Thoracic aorta (tissue), 2 donors: ENCODE data around the gene SPATA31E1. TPM values are rescaled to one million over a fixed set of nuclear protein-coding genes. Genes with fewer than 3 reads are reported as not detected.

Experiments used
- ATAC-seq: fragments of 150-250 bp; one replicate; pipeline ENCODE4 v1.8.0; 2017; ENCODE audit warnings: low read depth; ENCODE audit not compliant: insufficient number of reproducible peaks, low FRiP score
- DNase-seq: peaks from one replicate; pipeline ENCODE4 v3.0.0-alpha.2; 2020; ENCODE audit warnings: low spot score
- H3K27ac ChIP-seq, 2 donors: fragments of 200-600 bp; sonication (generic); 1 replicate in 1 of 2; 2 replicates in 1 of 2; pipeline ENCODE4 v1.5.1; 2016; ENCODE audit warnings: mild to moderate bottlenecking in 2 of 2, moderate library complexity in 2 of 2
- H3K27me3 ChIP-seq: fragments of 200-600 bp; sonication (generic); replicated peaks from 2 replicates; pipeline ENCODE4 v1.6.0; 2016; ENCODE audit warnings: mild to moderate bottlenecking; ENCODE audit not compliant: insufficient read depth
- H3K36me3 ChIP-seq: fragments of 200-600 bp; sonication (generic); one replicate; pipeline ENCODE4 v1.5.1; 2016
- H3K4me1 ChIP-seq, 2 donors: fragments of 200-600 bp; sonication (generic); 1 replicate in 1 of 2; 2 replicates in 1 of 2; pipeline versions ENCODE4 v1.5.1 to v1.6.0; 2016; ENCODE audit warnings: low read depth in 2 of 2, mild to moderate bottlenecking in 1 of 2; ENCODE audit not compliant: control insufficient read depth in 1 of 2
- H3K4me3 ChIP-seq: fragments of 200-600 bp; sonication (generic); 2 replicates; pipeline ENCODE4 v1.5.1; 2016; ENCODE audit warnings: mild to moderate bottlenecking
- H3K9me3 ChIP-seq: fragments of 200-600 bp; sonication (generic); 2 replicates; pipeline ENCODE4 v1.5.1; 2016
- CTCF ChIP-seq: fragments of 200-600 bp; sonication (generic); IDR thresholded peaks from one replicate; pipeline ENCODE4 v1.5.1; 2019; ENCODE audit warnings: antibody characterized with exemption
- total RNA-seq, 2 donors: library from RNA; depleted of rRNA; stranded (reverse); fragments of >200 nt; gene quantifications; one replicate each; pipeline versions ENCODE4 v1.1.0 to v1.2.3, GENCODE V29; 2016

The SPATA31E1 gene
- total RNA-seq, 2 donors from 2014 or later = not detected

GRCh38 chr9:87874304-87874623 is 8.4 kb upstream of the SPATA31E1 start:
- ATAC-seq (no peak), DNase-seq (no peak)
- Histone ChIP-seq H3K27ac (no peak overlapping the region), H3K9me3 (no peaks in the 10 kb centered on the region), H3K27me3 (no peaks in the 10 kb centered on the region), H3K4me3 (no peak overlapping the region), H3K36me3 (no peaks in the 10 kb centered on the region), H3K4me1 (no peaks in the 10 kb centered on the region)
- no peak for TF ChIP-seq CTCF

- no peak for DNase-seq
- H3K36me3 ChIP-seq = no peaks in the 10 kb centered on the region
- TF ChIP-seq CTCF = no peak
- no peaks in the 10 kb centered on the region for H3K9me3 ChIP-seq
- no peaks in the 10 kb centered on the region for H3K4me1 ChIP-seq
- ATAC-seq = no peak
- H3K27me3 ChIP-seq = no peaks in the 10 kb centered on the region
- no peak overlapping the region for H3K27ac ChIP-seq
- no peak overlapping the region for H3K4me3 ChIP-seq
Observed at GRCh38 chr9:87875060-87875459, 7.6 kb upstream of the SPATA31E1 start.

- no peak for ATAC-seq
- no peak overlapping the region for H3K27ac ChIP-seq
- no peak for TF ChIP-seq CTCF
- H3K36me3 ChIP-seq = no peaks in the 10 kb centered on the region
- H3K4me3 ChIP-seq = no peak overlapping the region
- H3K9me3 ChIP-seq = no peaks in the 10 kb centered on the region
- no peak for DNase-seq
- no peaks in the 10 kb centered on the region for H3K27me3 ChIP-seq
- H3K4me1 ChIP-seq = no peaks in the 10 kb centered on the region
Observed at GRCh38 chr9:87875831-87876545, 6.7 kb upstream of the SPATA31E1 start.

GRCh38 chr9:87876708-87877107 is 6.0 kb upstream of the SPATA31E1 start:
- H3K27me3 ChIP-seq = no peaks in the 10 kb centered on the region
- H3K36me3 ChIP-seq = no peaks in the 10 kb centered on the region
- DNase-seq = no peak
- H3K9me3 ChIP-seq = no peaks in the 10 kb centered on the region
- ATAC-seq = no peak
- no peak overlapping the region for H3K27ac ChIP-seq
- H3K4me3 ChIP-seq = no peak overlapping the region
- no peaks in the 10 kb centered on the region for H3K4me1 ChIP-seq
- no peak for TF ChIP-seq CTCF

- ATAC-seq = no peak
- no peaks in the 10 kb centered on the region for H3K4me1 ChIP-seq
Observed at GRCh38 chr9:87878989-87879511, 3.6 kb upstream of the SPATA31E1 start.

More at GRCh38 chr9:87878989-87879511, 3.6 kb upstream of the SPATA31E1 start:
- Histone ChIP-seq H3K4me3 (no peak overlapping the region), H3K27me3 (no peaks in the 10 kb centered on the region), H3K27ac (no peak overlapping the region), H3K9me3 (no peaks in the 10 kb centered on the region), H3K36me3 (no peaks in the 10 kb centered on the region)
- DNase-seq = no peak
- TF ChIP-seq CTCF = no peak
